Measurements from ENCODE around the gene RETREG1. TPM values are rescaled to one million over a fixed set of nuclear protein-coding genes. Genes with fewer than 3 reads are reported as not detected.
"Not testable (repeated sequence)": the region's sequence is repeated elsewhere in the genome, so short reads cannot be mapped to it uniquely, and the experiment has no call there.

The RETREG1 gene
- total RNA-seq, 1 donor from 2014 or later: not detected

DNA sequence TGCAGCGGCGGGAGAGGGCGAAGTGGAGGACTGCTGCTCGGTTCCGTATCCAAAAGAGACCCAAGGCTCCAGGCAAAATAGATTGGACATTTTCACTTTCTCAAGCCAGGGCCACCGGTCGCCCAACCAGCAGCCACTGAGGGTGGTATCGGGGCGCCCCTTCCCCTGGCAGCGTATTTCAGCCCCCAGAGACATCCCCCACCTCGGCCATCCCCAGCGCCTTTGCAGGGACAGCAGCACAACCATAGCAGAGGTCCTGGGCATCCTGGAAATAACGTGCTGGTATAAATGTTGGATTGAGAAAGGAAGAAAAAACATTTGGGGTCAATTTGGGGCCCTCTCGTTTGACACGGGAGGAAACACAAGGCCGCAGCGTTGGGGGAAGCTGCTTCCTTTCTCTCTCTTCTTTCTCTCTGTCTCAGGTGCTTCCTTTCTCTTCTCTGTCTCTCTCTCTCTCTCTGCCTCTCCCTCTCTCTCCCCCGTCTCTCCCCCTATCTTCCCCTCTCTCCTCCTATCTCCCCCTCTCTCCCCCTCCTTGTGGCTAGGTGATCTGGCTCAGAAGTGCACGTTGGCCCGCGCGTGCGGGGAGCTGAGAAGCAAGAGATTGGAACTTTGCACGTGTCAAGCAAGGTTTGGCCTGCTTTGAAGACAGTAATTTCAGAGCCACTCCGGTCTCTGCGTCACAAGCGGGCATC, 624 bp upstream of the RETREG1 start:
- DNase-seq (ENCODE audit: extremely low read depth, low read depth, low spot score): no peak

- no peak for DNase-seq (ENCODE audit: extremely low read depth, low read depth, low spot score)
Observed at GRCh38 chr5:16615741-16616535, 859 bp downstream of the RETREG1 start.

DNA sequence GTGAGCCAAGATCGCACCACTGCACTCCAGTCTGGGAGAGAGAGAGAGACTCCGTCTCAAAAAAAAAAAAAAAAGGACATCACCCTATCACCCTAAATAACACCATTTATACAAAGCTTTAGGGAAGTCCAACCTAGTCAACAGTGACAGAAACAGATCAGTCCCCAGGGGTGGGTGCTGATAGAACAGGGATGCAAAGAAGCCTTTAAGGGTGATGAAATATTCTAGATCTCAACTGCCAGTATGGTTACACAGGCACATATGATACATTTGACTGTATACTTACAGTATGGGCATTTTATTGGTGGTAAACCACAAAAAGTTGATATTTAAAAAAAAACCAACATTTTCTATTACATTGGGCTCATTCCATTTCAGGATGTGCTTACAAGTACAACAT, 4.8 kb downstream of the RETREG1 start:
- DNase-seq (ENCODE audit: extremely low read depth, low read depth, low spot score): no peak

DNA sequence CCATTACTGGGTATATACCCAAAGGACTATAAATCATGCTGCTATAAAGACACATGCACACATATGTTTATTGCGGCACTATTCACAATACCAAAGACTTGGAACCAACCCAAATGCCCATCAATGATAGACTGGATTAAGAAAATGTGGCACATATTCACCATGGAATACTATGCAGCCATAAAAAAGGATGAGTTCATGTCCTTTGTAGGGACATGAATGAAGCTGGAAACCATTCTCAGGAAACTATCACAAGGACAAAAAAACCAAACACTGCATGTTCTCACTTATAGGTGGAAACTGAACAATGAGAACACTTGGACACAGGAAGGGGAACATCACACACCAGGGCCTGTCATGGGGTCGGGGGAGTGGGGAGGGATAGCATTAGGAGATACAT, 5.9 kb downstream of the RETREG1 start:
- not testable (repeated sequence) for DNase-seq (ENCODE audit: extremely low read depth, low read depth, low spot score)

DNA sequence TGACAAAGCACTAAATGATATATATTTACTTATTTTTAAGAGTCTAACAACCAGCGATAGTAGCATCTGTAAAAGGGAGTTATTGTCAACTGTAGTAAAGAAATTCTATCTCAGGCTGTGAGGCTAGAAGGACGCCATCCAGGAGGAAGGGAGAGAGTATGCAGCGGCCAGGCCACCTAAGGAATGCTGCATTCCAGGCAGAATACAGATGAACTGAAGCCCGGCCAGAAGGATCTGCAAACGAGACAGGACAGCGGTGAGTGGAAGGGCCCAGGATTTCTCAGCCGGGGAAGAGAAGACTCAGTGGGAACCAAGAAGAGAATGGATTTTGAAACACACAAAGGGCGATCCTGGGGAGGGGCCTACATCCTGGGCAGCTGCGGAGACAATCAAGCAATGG, 7.4 kb downstream of the RETREG1 start:
- no peak for DNase-seq (ENCODE audit: extremely low read depth, low read depth, low spot score)

DNA sequence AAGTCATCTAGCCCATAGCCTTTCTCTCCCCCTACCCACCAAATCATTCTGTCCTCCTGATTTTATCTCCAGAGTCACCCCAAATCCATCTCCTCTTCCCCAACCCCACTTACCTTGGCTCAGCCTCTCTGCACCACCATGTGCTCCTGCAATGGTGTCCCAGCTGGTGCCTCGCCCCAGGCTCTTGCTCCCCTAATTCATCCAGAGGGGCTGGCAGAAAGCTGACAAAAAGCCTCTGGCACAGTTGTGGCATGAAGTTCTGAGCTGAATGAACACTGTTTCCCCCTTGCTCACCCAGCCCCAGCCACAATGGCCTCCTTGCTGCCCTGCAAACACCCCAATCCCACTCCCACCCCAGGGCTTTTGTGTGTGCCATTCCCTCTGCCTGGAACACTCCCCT, 10.2 kb downstream of the RETREG1 start:
- no peak for DNase-seq (ENCODE audit: extremely low read depth, low read depth, low spot score)

DNA sequence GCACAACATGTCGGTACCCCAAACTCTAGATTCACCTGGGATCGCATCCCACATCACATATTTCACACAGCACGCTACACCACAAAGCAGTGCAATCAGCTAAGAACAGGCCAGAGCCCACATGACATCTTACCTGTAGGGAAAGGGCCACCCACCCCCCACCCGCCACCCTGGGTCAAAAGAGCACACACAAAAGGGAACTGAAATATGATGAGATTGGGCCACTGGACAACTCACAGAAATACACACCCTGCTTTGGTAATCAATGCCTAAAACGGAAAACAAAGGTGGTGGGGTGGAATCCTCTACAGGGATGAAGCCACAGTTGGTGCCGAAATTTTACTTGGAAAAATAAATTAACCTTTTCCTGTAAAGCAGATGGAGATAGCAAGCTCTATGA, 13.1 kb downstream of the RETREG1 start:
- DNase-seq (ENCODE audit: extremely low read depth, low read depth, low spot score): no peak

DNA sequence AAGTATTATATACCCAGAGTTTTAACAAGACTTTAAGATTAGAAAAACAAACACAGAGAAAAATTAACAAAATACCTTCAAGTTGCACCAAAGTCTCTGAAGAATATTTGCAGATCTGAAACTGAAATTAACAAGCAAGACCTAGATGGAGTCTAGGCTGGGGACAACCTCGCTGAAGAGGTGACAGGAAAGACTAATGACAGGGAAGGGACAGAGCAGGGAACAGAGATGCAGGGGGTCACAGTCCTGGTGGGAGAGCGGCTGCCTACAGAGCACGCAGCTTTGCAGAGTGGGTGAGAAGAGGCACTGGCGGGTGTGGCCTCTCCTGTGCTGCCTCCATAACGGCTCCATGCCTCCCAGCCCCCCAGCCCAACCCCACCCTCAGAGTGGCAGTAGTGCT, 13.5 kb downstream of the RETREG1 start:
- DNase-seq (ENCODE audit: extremely low read depth, low read depth, low spot score): no peak

DNA sequence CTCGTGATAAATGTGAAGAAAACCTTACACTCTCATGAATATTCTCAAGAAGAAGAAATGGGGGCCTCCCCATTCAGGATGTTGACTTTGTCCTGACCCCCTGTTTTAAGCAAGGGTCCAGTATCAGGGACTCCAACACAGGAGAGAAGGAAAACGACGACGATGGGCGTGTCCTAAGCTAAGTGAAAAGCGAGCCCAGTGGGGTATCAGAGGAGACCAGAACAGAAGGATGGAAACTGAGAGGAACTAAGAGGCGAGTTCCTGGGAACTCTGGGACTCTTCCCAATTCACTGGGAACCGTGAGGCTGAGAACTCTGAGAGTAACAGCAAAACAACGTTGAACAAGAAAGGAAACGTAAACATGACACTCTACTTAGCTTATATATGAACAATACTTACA, 14.6 kb downstream of the RETREG1 start:
- DNase-seq (ENCODE audit: extremely low read depth, low read depth, low spot score): no peak

DNA sequence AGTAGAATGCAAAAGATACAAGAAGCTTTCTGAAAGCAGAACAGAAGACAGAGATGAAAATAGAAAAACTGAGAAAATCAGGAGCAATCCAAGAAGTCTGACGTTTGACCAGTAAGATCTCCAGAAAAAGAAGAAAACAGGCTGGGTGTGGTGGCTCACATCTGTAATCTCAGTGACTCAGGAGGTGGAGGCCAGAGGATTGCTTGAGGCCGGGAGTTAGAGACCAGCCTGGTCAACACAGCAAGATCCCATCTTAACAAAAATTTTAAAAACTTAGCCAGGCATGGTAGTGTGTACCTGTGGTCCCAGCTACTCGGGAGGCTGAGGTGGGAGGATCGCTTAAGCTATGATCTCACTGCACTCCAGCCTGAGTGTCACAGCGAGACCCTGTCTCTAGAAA, 15.9 kb downstream of the RETREG1 start:
- no peak for DNase-seq (ENCODE audit: extremely low read depth, low read depth, low spot score)

DNA sequence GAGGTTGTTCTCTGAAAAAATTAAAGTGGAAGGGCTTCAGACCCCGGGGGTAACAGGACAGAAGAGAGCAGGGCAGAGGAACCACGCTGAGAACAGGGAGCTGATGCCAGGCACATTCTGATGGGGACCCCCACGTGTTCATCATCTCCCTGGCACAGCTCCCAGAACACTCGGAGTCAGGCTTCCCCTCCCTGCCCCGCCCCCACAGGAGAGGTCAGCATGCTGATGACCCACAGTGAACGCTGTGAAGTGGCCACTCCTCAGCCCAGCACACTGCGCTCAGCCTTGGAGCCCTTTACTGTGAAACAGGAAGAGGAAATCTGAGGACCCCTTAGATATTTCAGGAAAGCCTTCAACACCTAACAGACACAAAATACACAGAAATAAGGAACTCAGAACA, 16.4 kb downstream of the RETREG1 start:
- DNase-seq (ENCODE audit: extremely low read depth, low read depth, low spot score): no peak

DNA sequence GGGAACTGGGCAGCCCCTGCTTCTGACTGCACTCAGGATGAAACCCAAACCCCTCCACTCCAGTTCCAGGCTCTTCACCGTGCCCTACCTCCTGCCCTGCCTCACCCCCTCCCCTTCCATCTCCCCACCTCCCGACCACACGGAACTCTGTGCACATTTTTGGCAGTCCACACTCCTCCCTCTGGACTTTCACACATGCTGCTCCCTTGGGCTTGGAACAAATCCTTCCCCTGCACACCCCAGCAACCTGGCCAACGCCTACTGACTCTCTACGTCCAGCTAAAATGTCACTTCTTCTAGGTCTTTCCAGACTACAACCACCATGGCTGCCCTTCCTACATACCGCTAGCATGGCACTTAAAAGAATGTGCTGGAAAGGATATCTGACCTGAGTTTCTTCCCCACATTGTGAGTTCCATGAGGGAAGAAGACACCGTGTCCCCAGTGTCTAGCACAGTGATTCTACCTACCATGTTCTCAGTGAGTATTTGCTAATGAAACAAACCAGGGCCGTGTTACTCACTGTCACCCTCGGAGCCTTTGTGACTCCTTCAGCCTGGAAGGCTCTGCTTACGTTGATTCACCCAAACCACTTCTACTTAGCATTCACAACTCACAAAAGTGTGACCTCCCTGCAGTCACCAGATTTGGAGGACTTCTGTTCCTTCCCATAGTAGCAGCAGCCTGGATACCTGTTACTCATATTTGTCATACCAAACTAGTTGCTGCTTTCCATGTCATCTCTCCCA, 18.7 kb downstream of the RETREG1 start:
- no peak for DNase-seq (ENCODE audit: extremely low read depth, low read depth, low spot score)

GRCh38 chr5:16596581-16596940, 20.2 kb downstream of the RETREG1 start:
- no peak for DNase-seq (ENCODE audit: extremely low read depth, low read depth, low spot score)

DNA sequence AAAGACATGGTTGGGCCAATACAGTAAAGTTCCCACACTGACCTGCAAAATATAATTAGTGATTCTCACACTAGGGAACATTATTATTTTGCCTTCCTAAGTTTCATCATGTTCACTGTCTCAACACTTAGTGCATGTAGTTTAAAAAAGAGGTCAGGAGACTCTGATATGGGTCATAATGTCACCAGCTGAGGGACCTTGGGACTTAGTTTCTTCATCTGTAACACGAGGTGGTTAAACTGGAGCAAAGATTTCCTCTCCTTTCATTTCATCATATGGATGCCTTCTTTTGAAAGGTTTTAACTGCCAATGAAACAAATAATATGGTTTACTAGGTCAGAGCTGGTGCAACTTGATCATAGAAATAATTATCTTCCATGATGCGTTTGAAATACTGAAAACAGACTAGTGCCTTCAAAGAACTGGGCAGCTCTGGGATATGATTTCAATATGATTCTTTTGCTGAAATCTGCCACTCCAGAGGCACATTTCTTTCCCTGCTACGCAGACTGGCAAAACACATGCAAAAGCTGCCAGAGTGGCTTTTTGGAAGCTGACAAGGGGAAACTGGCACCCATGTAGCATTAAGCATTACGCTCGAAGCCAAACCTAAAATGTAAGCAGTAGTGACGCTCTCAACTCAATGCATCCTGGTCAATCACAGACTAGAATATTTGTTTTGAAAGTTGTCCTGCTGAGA, 20.8 kb downstream of the RETREG1 start:
- DNase-seq (ENCODE audit: extremely low read depth, low read depth, low spot score): no peak

DNA sequence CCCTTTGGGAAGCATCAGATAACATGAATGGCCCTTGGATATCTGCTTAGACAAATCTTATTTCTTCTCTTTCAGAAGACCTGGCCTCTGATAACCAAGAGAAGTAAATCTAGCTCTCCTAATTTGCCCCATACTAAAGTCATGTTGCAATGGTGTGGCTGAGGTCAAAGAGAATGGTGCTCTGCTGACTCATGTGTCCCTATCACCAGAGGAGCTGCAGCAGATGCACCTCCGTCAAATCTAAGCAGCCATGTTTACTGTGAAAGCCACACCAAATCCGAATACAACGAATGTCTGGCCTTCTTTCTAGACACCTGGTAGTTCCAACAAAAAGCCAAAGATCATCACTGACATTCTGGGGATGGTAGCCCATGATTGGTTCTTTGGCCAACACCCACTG, 23.2 kb downstream of the RETREG1 start:
- DNase-seq (ENCODE audit: extremely low read depth, low read depth, low spot score): no peak

DNA sequence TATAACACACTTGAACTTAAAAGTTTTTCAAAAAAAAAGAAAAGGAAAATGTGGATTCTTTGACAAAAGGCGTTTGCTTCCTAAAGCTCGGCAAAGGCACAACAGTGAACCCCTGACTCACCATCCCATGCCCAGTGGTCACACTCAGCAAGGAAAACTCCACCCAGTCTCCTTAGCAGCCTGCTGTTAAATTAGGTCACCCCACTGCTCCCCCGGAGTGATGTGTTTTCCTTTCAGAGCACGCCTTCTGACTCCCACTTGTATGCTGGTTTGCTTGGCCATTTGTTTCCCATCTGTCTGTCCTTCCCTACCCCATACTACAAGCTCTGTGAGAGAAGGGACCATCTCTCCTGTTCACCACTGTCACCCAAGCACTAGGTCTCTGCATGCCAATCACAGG, 23.8 kb downstream of the RETREG1 start:
- DNase-seq (ENCODE audit: extremely low read depth, low read depth, low spot score): no peak

DNA sequence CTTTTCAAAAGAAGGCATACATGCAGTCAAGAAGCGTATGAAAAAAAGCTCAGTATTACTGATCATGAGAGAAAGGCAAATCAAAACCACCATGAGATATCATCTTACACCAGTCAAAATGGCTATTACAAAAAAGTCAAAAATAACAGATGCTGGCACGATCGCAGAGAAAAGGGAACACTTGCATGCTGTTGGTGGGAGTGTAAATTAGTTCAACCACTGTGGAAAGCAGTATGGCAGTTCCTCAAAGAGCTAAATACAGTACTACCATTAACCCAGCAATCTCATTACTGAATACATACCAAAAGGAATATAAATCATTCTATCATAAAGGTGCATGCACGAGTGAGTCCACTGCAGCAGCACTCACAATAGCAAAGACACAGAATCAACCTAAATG, 24.5 kb downstream of the RETREG1 start:
- DNase-seq (ENCODE audit: extremely low read depth, low read depth, low spot score): no peak

- DNase-seq (ENCODE audit: extremely low read depth, low read depth, low spot score): no peak
Observed at GRCh38 chr5:16590685-16591084, 26.1 kb downstream of the RETREG1 start.

DNA sequence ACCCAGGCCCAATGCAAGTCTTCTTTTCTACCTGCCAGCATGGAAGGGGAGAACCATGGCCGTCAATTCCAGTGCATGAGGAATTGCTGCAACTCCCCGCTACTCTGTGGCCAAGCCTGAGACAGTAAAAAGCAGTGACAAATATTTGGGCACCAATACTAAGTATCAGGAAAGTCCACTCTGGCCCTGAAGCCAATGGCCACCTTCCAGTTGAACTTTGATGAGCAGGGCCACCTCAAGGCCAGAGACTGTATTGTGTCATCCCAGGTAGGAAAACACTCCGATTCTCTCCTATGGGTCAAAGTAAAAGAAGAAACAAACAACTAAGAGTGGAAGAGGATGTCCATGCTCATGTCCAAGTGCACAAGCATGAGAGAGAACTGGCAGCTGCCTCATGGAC, 27.1 kb downstream of the RETREG1 start:
- DNase-seq (ENCODE audit: extremely low read depth, low read depth, low spot score): no peak

DNA sequence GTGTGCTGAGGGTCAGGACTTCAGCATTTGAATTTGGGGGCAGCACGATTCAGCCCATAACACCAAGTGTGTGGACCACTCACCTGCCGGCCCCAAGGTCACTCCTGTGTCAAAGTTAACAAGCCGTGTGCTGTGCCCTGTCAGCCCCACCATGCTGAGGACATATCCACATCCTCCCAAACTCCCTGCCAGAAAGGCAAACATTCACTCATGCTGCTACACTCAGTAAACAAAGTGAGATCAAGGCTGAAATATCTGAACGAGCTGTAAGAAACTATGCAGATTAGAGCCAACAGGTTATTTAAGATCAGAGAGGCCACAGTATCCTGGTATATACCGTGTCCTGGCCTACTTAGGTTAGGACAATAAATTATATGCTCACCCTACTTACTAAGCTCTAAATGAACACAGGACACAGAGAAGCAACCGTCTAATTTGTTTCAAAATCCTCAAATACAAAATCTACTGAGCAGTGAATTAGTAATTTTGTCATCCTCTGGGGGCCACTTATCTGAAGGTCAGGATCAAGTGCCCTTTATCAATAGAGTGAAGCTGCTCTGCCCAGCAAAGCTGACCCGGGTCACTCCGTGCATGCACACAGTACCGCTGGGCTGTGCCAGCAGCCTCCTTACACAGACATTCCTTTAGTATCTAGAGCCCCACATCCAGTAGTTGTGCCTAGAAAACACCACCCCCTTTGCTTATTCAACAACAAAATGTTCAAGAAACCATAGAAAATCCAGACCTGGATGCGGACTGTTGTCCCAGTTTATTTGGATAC, 28.2 kb downstream of the RETREG1 start:
- DNase-seq (ENCODE audit: extremely low read depth, low read depth, low spot score): no peak
